Stimulated activated CD4-positive, alpha-beta T cell treated with anti-CD3 and anti-CD28 coated beads, Interleukin-15, amount 100 ng/mL, for 48 hours (primary cell): ENCODE results near the gene NFAM1.

Source experiments
- DNase-seq, 2 donors: peaks; one replicate each; pipeline ENCODE4 v3.0.0-alpha.2; 2020; ENCODE audit warnings: low read depth in 2 of 2

NFAM1 gene

GRCh38 chr22:42432020-42432596 is at the start of gene NFAM1:
TSS of gene NFAM1 (minus strand) at chr22:42432403. CDS start at chr22:42432357, 46 bp downstream.
- no peak for DNase-seq

- DNase-seq = no peak
Observed at GRCh38 chr22:42475122-42475521, 42.9 kb upstream of the NFAM1 start.

GRCh38 chr22:42473484-42474193 is 41.4 kb upstream of the NFAM1 start:
- DNase-seq = no peak

GRCh38 chr22:42472671-42473070 is 40.5 kb upstream of the NFAM1 start:
- DNase-seq = no peak

- no peak for DNase-seq
Observed at GRCh38 chr22:42471441-42471840, 39.2 kb upstream of the NFAM1 start.

- no peak for DNase-seq
Observed at GRCh38 chr22:42470366-42471082, 38.3 kb upstream of the NFAM1 start.

- DNase-seq = no peak
Observed at GRCh38 chr22:42468841-42469240, 36.6 kb upstream of the NFAM1 start.

GRCh38 chr22:42462016-42462415 is 29.8 kb upstream of the NFAM1 start:
- no peak for DNase-seq

- no peak for DNase-seq
Observed at GRCh38 chr22:42461511-42461910, 29.3 kb upstream of the NFAM1 start.

GRCh38 chr22:42459287-42460063 is 27.3 kb upstream of the NFAM1 start:
- DNase-seq = no peak

GRCh38 chr22:42452916-42453315 is 20.7 kb upstream of the NFAM1 start:
- DNase-seq = no peak

GRCh38 chr22:42452456-42452855 is 20.3 kb upstream of the NFAM1 start:
- no peak for DNase-seq

GRCh38 chr22:42451499-42452145 is 19.4 kb upstream of the NFAM1 start:
- no peak for DNase-seq

GRCh38 chr22:42450862-42451261 is 18.7 kb upstream of the NFAM1 start:
- DNase-seq = no peak

GRCh38 chr22:42446151-42446550 is 13.9 kb upstream of the NFAM1 start:
- DNase-seq = no peak

GRCh38 chr22:42444077-42444904 is 12.1 kb upstream of the NFAM1 start:
- DNase-seq = peak; percentile 59 to 65

- DNase-seq = peak in 1 of 2 donors; percentile 12
Observed at GRCh38 chr22:42443240-42444076, 11.3 kb upstream of the NFAM1 start.

GRCh38 chr22:42442748-42443147 is 10.5 kb upstream of the NFAM1 start:
- DNase-seq = no peak

- DNase-seq = no peak
Observed at GRCh38 chr22:42440728-42441127, 8.5 kb upstream of the NFAM1 start.
